OCI-LY1 (cell line): ENCODE measurements around the gene IPO13.

Experiments used
- CTCF ChIP-seq: fragments of 200-600 bp; sonication (generic), shearing (Covaris generic); IDR thresholded peaks from 2 replicates; pipeline ENCODE4 v1.5.1; 2017; ENCODE audit warnings: mild to moderate bottlenecking, antibody characterized with exemption, low read length, moderate library complexity, mixed read lengths
- EZH2 ChIP-seq: fragments of 200-600 bp; sonication (generic), shearing (Covaris generic); IDR thresholded peaks from 2 replicates; pipeline ENCODE4 v1.8.0; 2017; ENCODE audit warnings: borderline replicate concordance, mixed run types, mild to moderate bottlenecking, antibody characterized with exemption, low read length, moderate library complexity, mixed read lengths

DNA sequence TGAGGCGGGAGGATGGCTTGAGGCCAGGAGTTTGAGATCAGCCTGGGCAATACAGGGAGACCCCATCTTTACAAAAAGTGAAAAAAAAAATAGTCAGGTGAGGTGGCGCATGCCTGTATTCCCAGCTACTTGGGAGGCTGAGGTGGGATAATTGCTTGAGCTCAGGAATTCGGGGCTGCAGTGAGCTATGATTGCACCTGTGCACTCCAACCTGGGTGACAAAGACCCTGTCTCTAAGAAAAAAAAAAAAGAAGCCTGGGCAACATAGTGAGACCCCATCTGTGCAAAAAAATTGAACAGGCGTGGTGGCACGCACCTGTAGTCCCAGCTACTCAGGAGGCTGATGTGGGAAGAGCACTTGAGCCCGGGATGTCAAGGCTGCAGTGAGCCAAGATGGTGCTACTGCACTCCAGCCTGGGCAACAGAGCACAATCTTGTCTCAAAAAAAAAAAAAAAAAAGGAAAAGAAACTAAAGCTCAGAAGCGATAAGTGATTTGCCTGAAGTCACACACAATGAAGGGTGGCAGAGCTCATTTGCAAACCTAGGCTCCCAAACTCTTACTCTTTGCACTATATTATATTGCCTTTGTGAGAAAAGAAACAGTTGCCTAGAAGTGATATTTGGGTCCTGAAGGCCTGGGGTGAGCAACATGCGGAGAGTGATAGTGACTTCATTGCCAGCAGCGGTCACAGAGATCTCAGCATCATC is 46.6 kb downstream of the IPO13 start:
- no peak for TF ChIP-seq CTCF
- TF ChIP-seq EZH2: no peak
